Left lung (tissue), 10 donors: ENCODE data around the gene KCNAB1. TPM values are rescaled to one million over a fixed set of nuclear protein-coding genes. Genes with fewer than 3 reads are reported as not detected.

Source experiments
- ATAC-seq: fragments of 200-7000 bp; cut with Tn5 transposase; one replicate; pipeline ENCODE4 v1.9.1; 2020; ENCODE audit warnings: moderate library complexity
- DNase-seq, 4 donors: peaks; one replicate each; pipeline ENCODE4 v3.0.0-alpha.2; 2013 to 2020
- H3K27ac ChIP-seq, 2 donors: fragments of 200-600 bp; sonication (generic) in 1 of 2; one replicate each; pipeline versions ENCODE4 v1.5.0 to v1.8.0; 2020 to 2021
- H3K27me3 ChIP-seq, 2 donors: fragments of 200-600 bp; sonication (generic) in 1 of 2; one replicate each; pipeline versions ENCODE4 v1.5.0 to v1.8.0; 2020 to 2021
- H3K36me3 ChIP-seq, 2 donors: fragments of 200-600 bp; sonication (generic) in 1 of 2; one replicate each; pipeline versions ENCODE4 v1.5.0 to v1.8.0; 2020 to 2021
- H3K4me1 ChIP-seq, 2 donors: fragments of 200-600 bp; one replicate each; pipeline ENCODE4 v1.8.0; 2021
- H3K4me3 ChIP-seq, 2 donors: fragments of 200-600 bp; sonication (generic) in 1 of 2; one replicate each; pipeline versions ENCODE4 v1.5.0 to v1.8.0; 2020 to 2021; ENCODE audit warnings: mild to moderate bottlenecking in 1 of 2
- H3K9me3 ChIP-seq, 2 donors: fragments of 200-600 bp; sonication (generic) in 1 of 2; one replicate each; pipeline versions ENCODE4 v1.5.0 to v1.8.0; 2020 to 2021
- intact Hi-C, 2 donors: fragments of 100-400 bp; cut with DNase I; formaldehyde crosslinking; loops; one replicate each; pipeline versions ENCODE4 v1.11.2 to v1.14.2; 2022
- polyA plus RNA-seq, 6 donors: library from polyadenylated mRNA; unstranded; fragments of 120-200 nt; gene quantifications; one replicate each; pipeline ENCODE4 v1.2.1, GENCODE V29; 2013; ENCODE audit not compliant: insufficient read length in 6 of 6
- total RNA-seq, 2 donors: library from RNA; stranded (reverse); fragmentation: NEBNext Ultra II Directional; extraction: Animal tissue kit (Norgen Biotek cat#: 25700); gene quantifications; one replicate each; pipeline ENCODE4 v1.2.1, GENCODE V29; 2021
- TF ChIP-seq, protein P1 (sequence below), 2 donors: fragments of 200-600 bp; sonication (generic) in 1 of 2; IDR thresholded peaks; one replicate each; pipeline versions ENCODE4 v1.5.0 to v1.8.0; 2021; ENCODE audit warnings: antibody characterized with exemption in 2 of 2
- donor health status: DM: no; HTN: yes; CAD: no.
- donor health status: DM: no; HTN: no; CAD: no.

Gene KCNAB1
- total and polyA plus RNA-seq, 8 donors = 0.58 to 1.7 (median 1.5) TPM

DNA sequence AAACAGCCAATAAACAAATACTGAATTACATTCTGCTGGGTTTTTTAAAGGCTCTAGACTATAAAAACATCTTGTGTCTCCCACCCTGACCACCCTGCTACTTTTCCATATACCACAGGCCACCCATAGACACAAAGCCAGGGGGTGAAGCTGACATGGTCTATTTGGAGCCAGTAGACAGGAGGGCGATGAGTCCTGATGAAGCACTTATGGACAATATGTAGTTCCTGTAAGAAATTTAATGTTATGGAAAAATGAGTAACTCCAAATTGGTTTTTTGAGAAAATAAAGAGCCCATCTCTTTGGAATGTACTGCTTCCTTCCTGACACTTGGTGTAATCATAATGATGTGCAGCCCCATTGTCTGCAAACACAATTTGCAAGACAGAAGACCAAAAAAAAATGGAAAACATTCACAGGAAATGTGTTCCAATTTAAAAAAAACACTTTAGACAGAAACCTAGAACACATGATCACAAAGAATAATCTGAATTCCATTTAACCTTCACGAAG, 422.7 kb downstream of the KCNAB1 start:
- peaks cover 0 to 99% of the 10 kb centered on the region in 2 donors for H3K36me3 ChIP-seq
- intact Hi-C loops = no loop called here
- DNase-seq (no peak), ATAC-seq (no peak)
- no peak overlapping the region for H3K4me3 ChIP-seq
- H3K27me3 ChIP-seq = no peaks in the 10 kb centered on the region
- TF ChIP-seq, protein P1, sequence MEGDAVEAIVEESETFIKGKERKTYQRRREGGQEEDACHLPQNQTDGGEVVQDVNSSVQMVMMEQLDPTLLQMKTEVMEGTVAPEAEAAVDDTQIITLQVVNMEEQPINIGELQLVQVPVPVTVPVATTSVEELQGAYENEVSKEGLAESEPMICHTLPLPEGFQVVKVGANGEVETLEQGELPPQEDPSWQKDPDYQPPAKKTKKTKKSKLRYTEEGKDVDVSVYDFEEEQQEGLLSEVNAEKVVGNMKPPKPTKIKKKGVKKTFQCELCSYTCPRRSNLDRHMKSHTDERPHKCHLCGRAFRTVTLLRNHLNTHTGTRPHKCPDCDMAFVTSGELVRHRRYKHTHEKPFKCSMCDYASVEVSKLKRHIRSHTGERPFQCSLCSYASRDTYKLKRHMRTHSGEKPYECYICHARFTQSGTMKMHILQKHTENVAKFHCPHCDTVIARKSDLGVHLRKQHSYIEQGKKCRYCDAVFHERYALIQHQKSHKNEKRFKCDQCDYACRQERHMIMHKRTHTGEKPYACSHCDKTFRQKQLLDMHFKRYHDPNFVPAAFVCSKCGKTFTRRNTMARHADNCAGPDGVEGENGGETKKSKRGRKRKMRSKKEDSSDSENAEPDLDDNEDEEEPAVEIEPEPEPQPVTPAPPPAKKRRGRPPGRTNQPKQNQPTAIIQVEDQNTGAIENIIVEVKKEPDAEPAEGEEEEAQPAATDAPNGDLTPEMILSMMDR (IDR thresholded peaks at IDR 0.05) = no peak
- H3K9me3 ChIP-seq = no peaks in the 10 kb centered on the region
- H3K27ac ChIP-seq = peak overlapping the region in 1 of 2 donors; percentile 35
- H3K4me1 ChIP-seq = peaks cover 5 to 10% of the 10 kb centered on the region in 2 donors

DNA sequence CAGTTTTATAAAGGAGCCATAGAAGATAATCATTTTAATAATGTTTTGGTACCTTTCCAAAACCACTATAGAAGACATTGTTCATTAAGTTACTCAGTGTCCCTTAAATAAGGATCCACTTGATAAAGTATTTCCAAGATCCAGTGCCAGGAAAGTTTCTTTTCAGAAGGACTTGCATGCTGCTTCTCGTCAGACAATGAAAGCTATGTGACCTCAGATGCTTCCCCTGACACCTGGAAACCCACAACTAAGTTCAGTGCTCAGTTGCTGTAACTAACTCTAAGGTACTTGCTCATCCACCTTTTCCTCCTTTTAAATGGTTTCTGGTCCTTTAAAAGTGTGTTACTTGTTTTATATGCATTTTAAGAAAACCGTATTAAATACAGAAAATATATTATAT, 427.3 kb downstream of the KCNAB1 start:
- DNase-seq = no peak
- H3K36me3 ChIP-seq = peaks cover 0 to 98% of the 10 kb centered on the region in 2 donors
- no peak overlapping the region for H3K27ac ChIP-seq
- ATAC-seq = no peak
- H3K4me1 ChIP-seq = peaks cover 12 to 30% of the 10 kb centered on the region in 2 donors
- TF ChIP-seq, protein P1 (IDR thresholded peaks at IDR 0.05) = no peak
- no peaks in the 10 kb centered on the region for H3K9me3 ChIP-seq
- H3K4me3 ChIP-seq = no peak overlapping the region
- intact Hi-C loops = no loop called here
- no peaks in the 10 kb centered on the region for H3K27me3 ChIP-seq

DNA sequence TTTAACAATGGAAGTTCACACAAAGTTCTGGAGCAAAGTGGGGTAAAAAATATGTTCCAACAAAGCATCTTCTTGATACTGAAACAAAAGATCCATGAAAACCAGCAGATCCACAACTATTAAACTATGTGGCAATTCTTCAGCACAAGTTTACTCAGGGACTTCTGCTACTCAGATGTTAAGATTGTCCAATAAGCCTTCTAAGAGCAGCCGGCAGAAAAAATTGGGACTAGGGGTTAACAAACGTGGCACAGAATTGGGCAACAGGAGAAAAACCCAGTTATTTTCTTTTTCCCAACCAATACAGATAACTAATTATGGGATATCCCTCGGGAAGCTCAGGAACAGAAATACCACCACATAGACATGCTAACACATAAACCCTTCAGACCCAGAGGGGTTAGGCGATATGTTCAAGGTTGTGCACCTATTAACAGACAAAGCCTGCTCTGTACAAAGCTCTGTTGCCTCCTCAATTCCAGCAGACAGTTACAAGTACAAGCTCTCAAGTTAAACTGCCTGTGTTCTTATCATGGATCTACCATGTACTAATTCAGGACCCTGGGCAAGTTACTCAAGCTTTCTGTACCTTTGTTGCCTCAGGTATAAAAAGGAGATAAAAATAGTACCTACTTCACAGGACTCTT, 427.8 kb downstream of the KCNAB1 start:
- Histone ChIP-seq H3K27ac (no peak overlapping the region), H3K4me3 (no peak overlapping the region), H3K36me3 (peaks cover 0 to 98% of the 10 kb centered on the region in 2 donors), H3K9me3 (no peaks in the 10 kb centered on the region), H3K4me1 (peaks cover 18 to 31% of the 10 kb centered on the region in 2 donors), H3K27me3 (no peaks in the 10 kb centered on the region)
- intact Hi-C loops = no loop called here
- DNase-seq (no peak), ATAC-seq (peak; percentile 24)
- TF ChIP-seq, protein P1 (IDR thresholded peaks at IDR 0.05) = no peak

DNA sequence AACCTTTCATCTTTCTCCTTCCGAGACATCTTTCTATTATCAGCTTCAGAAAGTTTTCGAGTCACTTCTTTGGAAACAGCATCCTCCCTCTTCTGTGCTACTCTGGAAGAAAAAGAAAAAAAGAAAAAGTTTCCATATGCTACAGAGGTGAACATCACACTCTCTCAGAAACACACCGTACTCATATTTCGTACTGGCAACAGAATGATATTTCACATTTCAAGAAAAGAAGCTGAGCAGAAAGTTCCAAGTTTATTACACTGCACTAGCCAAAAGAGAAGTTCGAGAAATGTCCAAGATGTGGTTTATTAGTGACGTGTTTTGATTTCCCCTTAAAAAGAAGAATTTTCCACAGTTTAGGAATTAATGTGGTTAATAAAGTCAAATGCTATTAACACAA, 428.5 kb downstream of the KCNAB1 start:
- no peak overlapping the region for H3K27ac ChIP-seq
- H3K36me3 ChIP-seq = peaks cover 0 to 90% of the 10 kb centered on the region in 2 donors
- H3K4me1 ChIP-seq = peaks cover 25 to 34% of the 10 kb centered on the region in 2 donors
- TF ChIP-seq, protein P1 (IDR thresholded peaks at IDR 0.05) = no peak
- ATAC-seq = no peak
- intact Hi-C loops = no loop called here
- no peaks in the 10 kb centered on the region for H3K27me3 ChIP-seq
- H3K9me3 ChIP-seq = no peaks in the 10 kb centered on the region
- no peak for DNase-seq
- H3K4me3 ChIP-seq = no peak overlapping the region

DNA sequence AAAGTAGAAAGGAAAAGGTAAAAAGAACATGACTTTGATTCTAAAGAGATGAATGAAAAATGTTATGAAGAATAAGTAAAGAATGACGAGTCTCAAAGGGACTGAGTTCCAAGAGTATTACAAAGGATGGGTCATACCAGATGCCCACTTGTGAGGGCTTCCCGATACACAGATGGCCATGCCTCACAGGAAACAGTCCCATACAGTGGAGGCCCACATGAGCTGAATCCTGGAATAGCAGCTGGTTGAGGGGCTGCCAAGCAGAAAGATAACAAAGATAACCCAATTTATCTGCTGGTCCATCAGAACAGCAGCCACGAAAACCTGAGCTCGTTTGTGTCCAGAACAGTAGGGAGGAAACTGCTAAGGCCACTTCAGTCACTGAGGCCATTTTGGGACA, 430.9 kb downstream of the KCNAB1 start:
- TF ChIP-seq, protein P1 (IDR thresholded peaks at IDR 0.05) = no peak
- intact Hi-C loops = loop anchor here in 1 of 2 donors (10.0 kb wide), 2 partner anchors 124 to 534 kb away; partner anchors contain the start of gene TIPARP
- no peak overlapping the region for H3K4me3 ChIP-seq
- ATAC-seq (no peak), DNase-seq (no peak)
- peaks cover 27 to 36% of the 10 kb centered on the region in 2 donors for H3K4me1 ChIP-seq
- no peaks in the 10 kb centered on the region for H3K27me3 ChIP-seq
- H3K9me3 ChIP-seq = no peaks in the 10 kb centered on the region
- H3K27ac ChIP-seq = no peak overlapping the region
- peaks cover 0 to 68% of the 10 kb centered on the region in 2 donors for H3K36me3 ChIP-seq
